AG08396 (cell line): ENCODE results near the gene CLEC18C.
"Not testable (repeated sequence)": the region's sequence is repeated elsewhere in the genome, so short reads cannot be mapped to it uniquely, and the experiment has no call there.

Experiments used
- DNase-seq: peaks from one replicate; pipeline ENCODE4 v3.0.0; 2012; ENCODE audit warnings: low spot score, mixed read lengths

The CLEC18C gene

GRCh38 chr16:70173212-70173837, at the start of gene CLEC18C:
Gene CLEC18C (plus strand): TSS chr16:70173787. CDS start chr16:70174279, 492 bp downstream.
- not testable (repeated sequence) for DNase-seq

DNA sequence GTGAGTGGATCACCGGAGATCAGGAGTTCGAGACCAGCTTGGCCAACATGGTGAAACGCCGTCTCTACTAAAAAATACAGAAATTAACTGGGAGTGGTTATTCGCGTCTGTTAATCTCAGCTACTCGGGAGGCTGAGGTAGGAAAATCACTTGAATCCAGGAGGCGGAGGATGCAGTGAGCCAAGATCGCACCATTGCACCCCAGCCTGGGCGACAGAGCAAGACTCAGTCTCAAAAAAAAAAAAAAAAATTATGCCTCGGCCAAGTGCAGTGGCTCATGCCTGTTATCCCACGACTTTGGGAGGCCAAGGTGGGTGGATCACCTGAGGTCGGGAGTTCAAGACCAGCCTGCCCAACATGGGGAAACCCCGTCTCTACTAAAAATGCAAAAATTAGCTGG, 49.8 kb upstream of the CLEC18C start:
- DNase-seq: not testable (repeated sequence)

- not testable (repeated sequence) for DNase-seq
These were observed 47.4 kb upstream of the CLEC18C start for GRCh38 chr16:70126226-70126625.

DNA sequence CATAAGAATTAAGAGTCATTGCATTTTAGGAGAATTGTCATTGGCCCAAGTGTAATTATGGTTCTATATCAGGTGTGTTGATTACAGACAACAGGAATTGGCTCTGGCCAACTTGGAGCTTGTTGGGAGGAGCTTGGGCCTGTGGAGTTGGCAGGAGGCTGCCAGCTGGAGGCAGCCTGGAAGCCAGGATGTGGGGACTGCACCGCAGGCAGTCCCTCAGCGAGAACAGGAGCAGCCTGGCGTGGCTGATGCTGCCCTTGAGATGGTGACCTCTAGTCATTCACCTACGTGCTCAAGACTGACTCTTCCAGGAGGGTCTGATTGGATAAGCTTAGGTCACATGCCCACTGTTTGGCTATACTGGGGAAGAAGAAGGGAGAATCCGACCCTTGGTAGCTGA, 45.9 kb upstream of the CLEC18C start:
- not testable (repeated sequence) for DNase-seq

DNA sequence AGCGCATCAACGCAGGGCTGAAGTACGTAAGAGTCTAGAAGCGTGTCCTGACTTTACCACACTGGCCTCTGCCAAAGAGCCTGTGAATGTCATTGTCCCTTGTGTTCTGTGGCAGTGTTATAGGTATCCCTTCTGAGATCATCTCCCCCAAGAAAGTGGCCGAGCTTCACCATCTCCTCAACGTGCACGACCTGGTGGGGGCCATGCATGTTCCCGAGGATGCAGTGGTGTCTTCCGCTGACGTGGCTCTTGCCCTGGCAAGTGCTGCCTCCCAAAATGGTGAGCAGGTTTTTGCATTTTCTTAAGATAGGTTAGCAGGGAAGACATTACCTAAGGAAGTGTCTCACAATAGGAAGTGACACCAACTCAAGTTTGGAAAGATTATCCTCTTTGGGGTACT, 44.7 kb upstream of the CLEC18C start:
- DNase-seq: not testable (repeated sequence)

- not testable (repeated sequence) for DNase-seq
These were observed 37.8 kb upstream of the CLEC18C start for GRCh38 chr16:70135796-70136195.

- not testable (repeated sequence) for DNase-seq
These were observed 37.0 kb upstream of the CLEC18C start for GRCh38 chr16:70136595-70136994.

DNA sequence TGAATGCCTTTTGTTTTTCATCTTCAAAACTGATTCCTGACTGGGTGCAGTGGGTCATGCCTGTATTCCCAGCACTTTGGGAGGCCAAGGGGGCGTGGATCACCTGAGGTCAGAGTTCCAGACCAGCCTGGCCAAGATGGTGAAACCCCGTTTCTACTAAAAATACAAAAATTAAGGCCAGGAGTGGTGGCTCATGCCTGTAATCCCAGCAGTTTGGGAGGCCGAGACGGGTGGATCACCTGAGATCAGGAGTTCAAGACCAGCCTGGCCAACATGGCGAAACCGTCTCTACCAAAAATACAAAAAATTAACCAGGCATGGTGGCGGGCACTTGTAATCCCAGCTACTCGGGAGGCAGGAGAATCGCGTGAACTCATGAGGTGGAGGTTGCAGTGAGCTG, 30.8 kb upstream of the CLEC18C start:
- not testable (repeated sequence) for DNase-seq

DNA sequence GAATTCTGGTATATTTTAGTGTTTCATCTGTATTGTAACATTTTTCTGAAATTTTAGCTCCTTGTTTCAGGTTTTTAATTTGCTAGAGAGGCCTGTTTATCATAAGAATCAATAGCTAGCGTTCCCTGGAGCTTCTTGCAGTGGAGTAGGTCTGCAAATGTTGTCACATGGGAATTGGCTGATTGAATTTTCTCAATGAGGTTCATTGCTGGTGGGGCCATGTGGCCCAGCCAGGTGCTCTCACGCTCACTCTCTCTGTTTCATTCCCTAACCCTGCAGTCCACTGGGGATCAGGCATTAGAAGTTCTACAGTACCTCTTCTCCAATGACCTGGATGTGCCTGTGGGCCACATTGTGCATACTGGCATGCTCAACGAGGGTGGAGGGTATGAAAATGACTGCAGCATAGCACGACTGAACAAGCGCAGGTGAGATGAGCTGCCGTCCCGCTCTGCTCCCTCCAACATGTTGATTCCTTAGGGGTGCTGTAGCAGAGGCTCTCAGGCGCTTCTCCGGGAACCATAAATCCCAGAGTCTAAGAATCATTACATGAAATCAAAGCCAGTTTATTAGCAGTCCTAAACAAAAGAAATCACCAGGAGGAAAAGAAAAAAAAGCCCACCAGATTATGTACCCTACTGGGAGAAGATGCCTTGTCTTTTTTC, 30.2 kb upstream of the CLEC18C start:
- DNase-seq: not testable (repeated sequence)

DNA sequence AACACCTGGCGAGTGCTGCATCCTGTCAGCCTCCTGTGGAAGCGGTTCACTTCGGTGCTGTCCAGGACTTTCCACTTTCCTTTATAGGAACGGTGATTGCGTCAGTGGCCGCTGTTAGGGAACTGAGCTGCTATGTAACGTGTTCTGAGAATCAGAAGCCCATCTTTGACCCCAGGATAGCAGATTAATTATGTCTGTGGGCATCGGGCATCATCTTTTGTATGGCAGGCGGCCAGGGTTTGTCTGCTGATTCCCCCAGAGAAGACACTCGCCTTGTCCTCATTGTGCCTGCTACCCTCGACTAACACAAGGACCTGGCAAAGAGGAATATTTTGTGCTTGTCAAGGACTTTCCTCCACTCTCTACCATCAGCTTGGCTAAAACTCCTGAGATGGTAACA, 25.7 kb upstream of the CLEC18C start:
- not testable (repeated sequence) for DNase-seq

DNA sequence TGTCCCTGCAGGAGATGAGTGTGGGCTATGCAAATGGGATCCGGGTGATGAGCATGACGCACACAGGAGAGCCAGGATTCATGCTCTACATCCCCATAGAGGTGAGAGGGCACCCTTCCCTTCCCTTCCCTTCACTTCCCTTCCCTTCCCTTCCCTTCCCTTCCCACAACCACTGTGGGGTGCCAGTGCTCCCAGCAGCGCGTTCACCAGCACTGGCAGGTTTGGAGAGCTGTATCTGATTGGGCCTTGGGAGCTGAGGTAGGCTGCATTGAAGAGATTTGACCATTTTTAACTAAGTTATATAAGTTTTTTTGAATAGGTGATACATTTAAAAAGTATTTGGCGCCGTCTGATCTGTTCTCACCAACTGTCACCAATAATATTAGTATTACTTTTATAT, 25.1 kb upstream of the CLEC18C start:
- DNase-seq: not testable (repeated sequence)

DNA sequence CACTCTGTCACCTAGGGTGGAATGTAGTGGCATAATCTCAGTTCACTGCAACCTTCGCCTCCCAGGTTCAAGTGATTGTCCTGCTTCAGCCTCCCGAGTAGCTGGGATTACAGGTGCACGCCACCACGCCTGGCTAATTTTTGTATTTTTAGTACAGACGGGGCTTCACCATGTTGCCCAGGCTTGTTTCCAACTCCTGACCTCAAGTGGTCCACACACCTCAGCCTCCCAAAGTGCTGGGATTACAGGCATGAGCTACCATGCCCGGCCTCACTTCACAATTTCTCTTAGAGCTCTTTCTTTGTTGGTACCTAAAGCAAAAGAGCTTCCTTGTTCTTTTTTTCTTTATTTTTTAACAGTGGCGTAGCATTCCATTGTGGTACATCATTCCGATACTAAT, 24.3 kb upstream of the CLEC18C start:
- DNase-seq: not testable (repeated sequence)

GRCh38 chr16:70151391-70151790, 22.2 kb upstream of the CLEC18C start:
- no peak for DNase-seq

- DNase-seq: peak; percentile 5
These were observed 21.6 kb upstream of the CLEC18C start for GRCh38 chr16:70151941-70152509.

DNA sequence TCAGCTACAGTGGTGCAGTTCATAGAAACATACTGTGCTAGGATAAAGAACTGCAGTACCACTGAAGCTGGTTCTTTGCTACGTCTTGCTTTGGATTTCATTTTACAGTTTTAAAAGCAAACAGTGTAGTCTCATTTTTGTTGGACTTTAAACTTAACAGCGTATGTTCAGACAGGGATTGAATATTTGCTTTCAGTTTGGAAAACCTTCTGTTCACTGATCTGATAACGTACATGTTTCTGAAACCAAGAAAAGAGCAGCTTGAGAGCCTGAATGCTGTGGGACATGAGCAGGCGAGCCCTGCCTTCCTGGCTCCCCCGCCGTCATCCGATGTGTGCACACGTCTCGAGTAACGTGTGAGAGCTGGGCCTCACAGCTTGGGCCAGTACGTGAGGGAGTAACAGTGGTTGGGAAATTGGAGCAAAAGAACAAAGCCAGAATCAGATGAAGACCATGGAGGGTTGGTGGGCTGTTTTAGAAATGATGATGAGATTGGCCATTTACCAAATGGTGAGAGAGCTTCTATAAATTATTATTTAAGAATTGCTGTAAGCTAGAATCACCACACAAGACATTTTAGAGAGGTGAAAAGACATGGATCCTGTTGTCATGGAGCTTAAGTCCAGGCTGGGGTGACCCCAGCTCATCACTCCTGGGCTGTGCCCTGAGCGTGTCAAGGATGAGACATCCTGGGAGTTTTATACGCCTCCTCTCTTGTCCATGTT, 20.8 kb upstream of the CLEC18C start:
- DNase-seq: no peak

DNA sequence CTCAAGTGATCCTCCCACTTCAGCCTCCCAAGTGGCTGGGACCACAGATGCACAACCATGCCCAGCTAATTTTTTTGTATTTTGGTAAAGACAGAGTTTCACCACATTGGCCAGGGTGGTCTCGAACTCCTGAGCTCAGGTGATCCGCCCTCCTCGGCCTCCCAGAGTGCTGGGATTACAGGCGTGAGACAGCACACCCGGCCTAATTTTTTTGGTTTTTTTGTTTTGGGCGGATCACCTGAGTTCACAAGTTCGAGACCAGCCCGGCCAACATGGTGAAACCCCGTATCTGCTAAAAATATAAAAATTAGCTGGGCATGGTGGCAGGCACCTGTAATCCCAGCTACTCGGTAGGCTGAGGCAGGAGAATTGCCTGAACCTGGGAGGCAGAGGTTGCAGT, 18.9 kb upstream of the CLEC18C start:
- not testable (repeated sequence) for DNase-seq

DNA sequence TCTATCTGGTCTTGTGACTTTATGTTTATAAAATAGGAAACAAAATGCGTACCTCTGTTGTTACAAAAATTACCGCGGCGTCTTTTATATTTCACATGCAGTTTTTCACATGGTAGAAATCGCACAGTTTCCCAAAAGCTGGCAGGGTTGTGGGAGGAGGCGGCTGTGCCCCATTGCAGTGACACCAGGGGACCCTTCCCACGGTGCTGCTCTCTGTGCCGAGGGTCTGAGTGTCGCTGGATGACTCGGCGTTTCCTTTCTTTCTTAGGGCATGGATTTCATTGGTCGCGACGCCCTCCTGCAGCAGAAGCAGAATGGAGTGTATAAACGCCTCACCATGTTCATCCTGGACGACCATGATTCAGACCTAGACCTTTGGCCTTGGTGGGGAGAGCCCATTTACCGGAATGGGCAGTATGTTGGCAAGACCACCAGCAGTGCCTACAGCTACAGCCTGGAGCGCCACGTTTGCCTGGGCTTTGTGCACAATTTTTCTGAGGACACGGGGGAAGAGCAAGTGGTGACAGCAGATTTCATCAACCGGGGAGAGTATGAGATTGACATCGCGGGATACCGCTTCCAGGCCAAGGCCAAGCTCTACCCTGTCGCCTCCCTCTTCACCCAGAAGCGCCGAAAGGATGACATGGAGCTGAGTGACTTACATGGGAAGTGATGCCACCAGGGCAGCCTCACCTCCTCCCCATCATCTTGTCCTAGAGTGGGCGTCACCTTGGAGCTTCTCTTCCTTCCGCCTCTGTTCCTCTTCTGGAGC, 17.2 kb upstream of the CLEC18C start:
- peak; percentile 3 for DNase-seq

DNA sequence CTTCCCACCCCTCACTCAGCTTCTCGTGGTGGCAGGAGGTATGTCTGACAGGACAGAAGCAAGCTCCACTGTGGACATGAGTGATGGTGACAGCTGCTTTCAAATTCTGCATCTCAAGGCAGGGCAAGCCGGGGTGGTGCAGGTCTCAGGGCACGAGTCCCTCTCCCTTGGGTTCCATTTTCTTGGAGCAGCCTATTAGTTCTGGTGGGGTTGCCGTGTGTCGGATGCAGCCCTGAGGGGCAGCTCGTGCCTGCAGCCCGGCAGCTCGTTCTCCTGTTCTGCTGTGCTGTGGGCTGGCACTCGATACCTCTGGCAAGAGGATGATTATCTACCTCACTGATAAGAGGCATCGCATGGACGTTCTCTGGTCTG, 16.5 kb upstream of the CLEC18C start:
- DNase-seq: no peak

GRCh38 chr16:70157477-70158260, 15.9 kb upstream of the CLEC18C start:
- DNase-seq: no peak

DNA sequence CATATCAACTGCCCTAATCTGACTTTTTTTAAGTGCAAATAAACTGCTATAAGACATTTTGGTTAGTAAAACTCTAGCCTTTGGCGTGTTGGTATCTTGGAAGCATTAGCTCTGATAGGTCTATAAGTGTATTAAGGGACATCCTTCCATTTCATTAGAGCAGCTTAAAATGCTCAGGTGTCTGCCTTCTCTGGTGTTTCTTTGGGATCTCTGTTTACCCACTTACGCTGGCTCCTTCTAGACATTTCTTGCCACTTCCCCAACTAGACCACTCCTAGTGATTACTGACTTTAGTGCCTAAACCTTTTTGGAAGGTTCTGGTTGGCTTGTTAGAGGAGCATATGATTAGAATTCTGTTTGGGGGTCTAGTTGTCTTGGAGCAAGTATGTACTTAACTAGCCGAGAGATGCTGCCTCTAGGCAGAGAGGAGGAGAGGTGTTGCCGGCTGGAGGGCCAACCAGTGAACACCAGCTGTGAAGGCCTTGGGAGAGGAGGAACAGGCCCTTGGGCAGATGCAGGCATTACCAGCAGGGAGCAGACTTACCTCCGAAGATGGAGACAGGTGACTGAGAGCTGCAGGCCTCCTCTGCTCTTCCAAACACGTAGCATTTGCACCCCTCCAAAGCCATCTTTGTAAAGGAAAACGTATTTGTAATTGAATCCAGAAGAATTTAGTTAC, 15.2 kb upstream of the CLEC18C start:
- peak; percentile 6 for DNase-seq
